Left ventricle myocardium inferior (tissue), 1 donor: ENCODE results near the gene C18orf63. TPM values are rescaled to one million over a fixed set of nuclear protein-coding genes. Genes with fewer than 3 reads are reported as not detected.

Source experiments
- DNase-seq: peaks from one replicate; pipeline ENCODE4 v3.0.0-alpha.2; 2020
- H3K27ac ChIP-seq: fragments of 200-600 bp; replicated peaks from 2 replicates; pipeline ENCODE4 v1.8.0; 2021
- H3K27me3 ChIP-seq: fragments of 200-600 bp; 2 replicates; pipeline ENCODE4 v1.8.0; 2021; ENCODE audit warnings: low read depth
- H3K36me3 ChIP-seq: fragments of 200-600 bp; 2 replicates; pipeline ENCODE4 v1.8.0; 2021
- H3K4me1 ChIP-seq: fragments of 200-600 bp; 2 replicates; pipeline ENCODE4 v1.8.0; 2021
- H3K4me3 ChIP-seq: fragments of 200-600 bp; 2 replicates; pipeline ENCODE4 v1.8.0; 2021; ENCODE audit warnings: mild to moderate bottlenecking, moderate library complexity
- H3K9me3 ChIP-seq: fragments of 200-600 bp; replicated peaks from 2 replicates; pipeline ENCODE4 v1.8.0; 2021
- intact Hi-C: fragments of 100-400 bp; cut with micrococcal nuclease; formaldehyde crosslinking; loops from one replicate; pipeline ENCODE4 v1.11.0; 2022
- total RNA-seq: library from RNA; stranded (reverse); fragmentation: NEBNext Ultra II Directional; extraction: Animal tissue kit (Norgen Biotek cat#: 25700); gene quantifications from one replicate; pipeline ENCODE4 v1.2.1, GENCODE V29; 2021
- TF ChIP-seq, protein P1 (sequence below): fragments of 200-600 bp; IDR thresholded peaks from 2 replicates; pipeline ENCODE4 v1.8.0; 2021; ENCODE audit warnings: antibody characterized with exemption, mild to moderate bottlenecking, borderline replicate concordance
- donor health status: DM: no; HTN: yes; CAD: no; lungs with severe emphysema.

The C18orf63 gene
- total RNA-seq, 1 donor from 2014 or later = not detected

DNA sequence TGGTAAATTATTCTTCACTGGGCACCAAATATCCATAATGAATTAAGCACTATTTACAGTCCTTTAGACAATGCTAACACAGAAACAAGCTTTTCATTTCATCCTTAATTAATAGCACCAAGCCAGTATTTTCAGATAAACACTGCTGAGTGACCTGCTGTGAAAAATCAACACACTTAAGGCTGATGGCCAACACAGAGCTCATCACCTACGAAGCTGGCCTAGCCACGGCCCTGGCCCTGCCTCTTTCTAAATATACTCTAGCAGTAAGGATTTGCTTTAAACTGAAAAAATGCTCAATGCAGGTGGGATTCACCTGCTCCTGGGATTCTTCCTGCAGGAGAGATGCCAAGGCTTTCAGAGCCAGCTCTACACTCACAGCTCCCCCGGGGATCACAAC is 42.2 kb upstream of the C18orf63 start:
- H3K4me3 ChIP-seq = no peak overlapping the region
- intact Hi-C loops = no loop called here
- TF ChIP-seq, protein P1, sequence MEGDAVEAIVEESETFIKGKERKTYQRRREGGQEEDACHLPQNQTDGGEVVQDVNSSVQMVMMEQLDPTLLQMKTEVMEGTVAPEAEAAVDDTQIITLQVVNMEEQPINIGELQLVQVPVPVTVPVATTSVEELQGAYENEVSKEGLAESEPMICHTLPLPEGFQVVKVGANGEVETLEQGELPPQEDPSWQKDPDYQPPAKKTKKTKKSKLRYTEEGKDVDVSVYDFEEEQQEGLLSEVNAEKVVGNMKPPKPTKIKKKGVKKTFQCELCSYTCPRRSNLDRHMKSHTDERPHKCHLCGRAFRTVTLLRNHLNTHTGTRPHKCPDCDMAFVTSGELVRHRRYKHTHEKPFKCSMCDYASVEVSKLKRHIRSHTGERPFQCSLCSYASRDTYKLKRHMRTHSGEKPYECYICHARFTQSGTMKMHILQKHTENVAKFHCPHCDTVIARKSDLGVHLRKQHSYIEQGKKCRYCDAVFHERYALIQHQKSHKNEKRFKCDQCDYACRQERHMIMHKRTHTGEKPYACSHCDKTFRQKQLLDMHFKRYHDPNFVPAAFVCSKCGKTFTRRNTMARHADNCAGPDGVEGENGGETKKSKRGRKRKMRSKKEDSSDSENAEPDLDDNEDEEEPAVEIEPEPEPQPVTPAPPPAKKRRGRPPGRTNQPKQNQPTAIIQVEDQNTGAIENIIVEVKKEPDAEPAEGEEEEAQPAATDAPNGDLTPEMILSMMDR = no peak
- H3K27me3 ChIP-seq = no peaks in the 10 kb centered on the region
- no peak for DNase-seq
- H3K9me3 ChIP-seq = no peaks in the 10 kb centered on the region
- H3K4me1 ChIP-seq = peaks cover 90% of the 10 kb centered on the region
- no peaks in the 10 kb centered on the region for H3K36me3 ChIP-seq
- H3K27ac ChIP-seq = no peak overlapping the region

DNA sequence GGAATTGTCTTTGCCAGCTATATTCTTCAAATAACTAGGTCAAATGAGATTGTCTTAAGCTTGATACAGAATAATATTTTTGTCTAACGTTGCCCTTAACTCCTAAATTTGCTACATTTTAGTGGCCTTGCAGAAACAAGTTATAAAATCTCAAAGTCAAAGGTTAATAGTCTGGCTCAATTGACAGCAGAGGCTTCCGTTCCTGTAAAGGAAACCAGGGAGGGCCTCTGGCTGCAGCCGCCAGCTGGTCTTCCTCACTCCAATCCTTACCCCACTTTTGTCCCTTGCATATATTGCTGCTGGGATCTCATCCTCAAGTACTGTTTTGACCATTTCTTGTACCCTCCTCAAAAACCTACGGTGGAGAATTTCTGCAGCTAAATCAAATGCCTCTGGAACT is 40.9 kb upstream of the C18orf63 start:
- TF ChIP-seq, protein P1 = no peak
- Histone ChIP-seq H3K9me3 (no peaks in the 10 kb centered on the region), H3K4me3 (no peak overlapping the region), H3K27ac (no peak overlapping the region), H3K36me3 (no peaks in the 10 kb centered on the region), H3K27me3 (no peaks in the 10 kb centered on the region), H3K4me1 (peaks cover 86% of the 10 kb centered on the region)
- DNase-seq = no peak
- intact Hi-C loops = no loop called here

DNA sequence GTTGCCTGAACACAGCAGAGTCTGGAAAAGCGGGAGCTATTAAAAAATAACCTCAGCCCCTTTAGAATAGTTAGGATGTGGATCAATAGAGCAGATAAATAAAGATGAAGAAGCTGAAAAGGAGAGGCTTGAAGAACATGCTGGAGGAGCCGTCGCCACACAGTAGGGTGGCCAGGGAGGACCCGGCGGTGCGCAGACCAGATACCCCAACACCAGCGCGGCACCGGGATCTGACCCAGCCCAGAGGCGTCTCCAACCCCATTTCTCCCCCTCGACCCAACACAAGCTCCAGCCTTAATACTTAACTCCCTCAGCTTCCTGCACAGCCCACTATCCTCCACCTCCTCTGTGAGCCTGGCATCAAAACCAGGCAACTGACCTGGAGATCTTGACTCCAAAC is 39.9 kb upstream of the C18orf63 start:
- Histone ChIP-seq H3K9me3 (no peaks in the 10 kb centered on the region), H3K27ac (no peak overlapping the region), H3K27me3 (no peaks in the 10 kb centered on the region), H3K36me3 (no peaks in the 10 kb centered on the region), H3K4me1 (peaks cover 78% of the 10 kb centered on the region), H3K4me3 (no peak overlapping the region)
- TF ChIP-seq, protein P1 = no peak
- no peak for DNase-seq
- intact Hi-C loops = no loop called here

DNA sequence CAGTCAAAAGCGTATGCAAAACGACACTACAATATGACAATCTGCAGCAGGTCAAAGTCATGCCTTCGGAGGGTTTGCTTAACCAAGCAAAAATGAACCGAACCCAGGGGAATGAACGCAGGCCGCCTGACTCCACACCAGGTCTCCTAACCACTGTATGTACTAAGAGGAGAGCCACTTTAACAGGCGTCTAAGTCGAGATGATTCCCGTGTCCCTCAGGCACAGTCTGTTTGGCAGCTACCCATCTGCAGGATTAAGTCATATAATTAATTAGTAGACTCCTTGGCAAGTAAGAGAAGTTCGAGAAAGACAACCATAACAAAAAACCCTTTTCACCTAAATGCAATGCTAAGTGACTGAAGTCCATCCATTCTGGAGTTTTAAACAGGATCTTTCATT is 39.0 kb upstream of the C18orf63 start:
- DNase-seq = no peak
- H3K4me1 ChIP-seq = peaks cover 79% of the 10 kb centered on the region
- H3K9me3 ChIP-seq = no peaks in the 10 kb centered on the region
- H3K27me3 ChIP-seq = no peaks in the 10 kb centered on the region
- H3K27ac ChIP-seq = peak overlapping the region; percentile 52
- H3K4me3 ChIP-seq = no peak overlapping the region
- TF ChIP-seq, protein P1 = no peak
- H3K36me3 ChIP-seq = no peaks in the 10 kb centered on the region
- intact Hi-C loops = no loop called here

DNA sequence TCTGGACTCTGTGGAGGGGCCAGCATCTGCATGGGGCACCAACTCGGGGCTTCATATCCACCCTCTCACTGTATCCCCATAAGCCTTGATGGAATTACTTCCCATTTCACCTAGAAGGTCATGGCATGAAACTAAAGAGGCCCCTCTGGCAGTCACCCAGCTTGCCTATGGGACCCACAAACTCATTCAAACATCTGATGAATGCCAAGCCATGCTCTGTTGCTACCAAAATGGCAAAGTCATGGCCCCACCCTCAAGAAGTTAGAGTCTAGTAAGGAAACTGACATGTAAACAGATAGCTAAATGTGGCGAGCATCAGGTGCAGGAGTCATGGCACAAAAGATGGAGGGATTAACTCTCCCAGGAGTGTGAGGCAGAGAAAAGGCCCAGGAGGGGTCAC is 38.3 kb upstream of the C18orf63 start:
- intact Hi-C loops = no loop called here
- H3K27ac ChIP-seq = peak overlapping the region; percentile 52

More for the DNA sequence above, 38.3 kb upstream of the C18orf63 start:
- Histone ChIP-seq H3K27me3 (no peaks in the 10 kb centered on the region), H3K36me3 (no peaks in the 10 kb centered on the region), H3K9me3 (no peaks in the 10 kb centered on the region), H3K4me3 (no peak overlapping the region), H3K4me1 (peaks cover 82% of the 10 kb centered on the region)
- TF ChIP-seq, protein P1 = no peak
- DNase-seq = no peak
